GM21576 (cell line): ENCODE data around the gene PLXNA3.
A peak's percentile ranks its signal among the peaks of the same experiment; 100 is the strongest.

Experiments
- ATAC-seq: cut with Tn5 transposase; IDR thresholded peaks from one replicate; pipeline ENCODE4 v1.9.1; 2021; ENCODE audit warnings: mild to moderate bottlenecking, moderate library complexity; ENCODE audit not compliant: unreplicated experiment

Gene PLXNA3

GRCh38 chrX:154434394-154435168, 23.5 kb upstream of the PLXNA3 start:
- no peak for ATAC-seq

GRCh38 chrX:154435171-154435733, 22.8 kb upstream of the PLXNA3 start:
- ATAC-seq, result no peak

GRCh38 chrX:154436374-154436982, 21.6 kb upstream of the PLXNA3 start:
- ATAC-seq, result no peak

- ATAC-seq, result no peak
Measured at GRCh38 chrX:154436983-154437752, 20.9 kb upstream of the PLXNA3 start, which contains the start of gene GDI1. GDI1 (plus strand) TSS chrX:154437154; CDS start chrX:154437255, 101 bp downstream.

GRCh38 chrX:154437971-154438893, 19.8 kb upstream of the PLXNA3 start:
- no peak for ATAC-seq

GRCh38 chrX:154439841-154440240, 18.2 kb upstream of the PLXNA3 start:
- ATAC-seq, result no peak

- no peak for ATAC-seq
Measured at GRCh38 chrX:154440623-154441357, 17.3 kb upstream of the PLXNA3 start.

- no peak for ATAC-seq
Measured at GRCh38 chrX:154441564-154441963, 16.5 kb upstream of the PLXNA3 start.

GRCh38 chrX:154441984-154442707, 15.9 kb upstream of the PLXNA3 start:
- no peak for ATAC-seq

GRCh38 chrX:154443479-154443910, 14.6 kb upstream of the PLXNA3 start:
- ATAC-seq, result no peak

GRCh38 chrX:154443992-154444754, 13.9 kb upstream of the PLXNA3 start, which contains the start of gene FAM50A:
FAM50A (plus strand) TSS chrX:154444141; CDS start chrX:154444236, 95 bp downstream.
- peak; percentile 52 for ATAC-seq

GRCh38 chrX:154444755-154445246, 13.3 kb upstream of the PLXNA3 start:
- ATAC-seq, result no peak

GRCh38 chrX:154445776-154446175, 12.3 kb upstream of the PLXNA3 start:
- no peak for ATAC-seq

GRCh38 chrX:154446430-154446829, 11.7 kb upstream of the PLXNA3 start:
- ATAC-seq, result no peak

GRCh38 chrX:154448484-154448883, 9.6 kb upstream of the PLXNA3 start:
- no peak for ATAC-seq

- ATAC-seq, result no peak
Measured at GRCh38 chrX:154449618-154450017, 8.5 kb upstream of the PLXNA3 start.

- ATAC-seq, result no peak
Measured at GRCh38 chrX:154450312-154450711, 7.8 kb upstream of the PLXNA3 start.

- ATAC-seq, result no peak
Measured at GRCh38 chrX:154452823-154453222, 5.3 kb upstream of the PLXNA3 start.
